WTC11 (cell line): ENCODE results near the gene PLD2. TPM values are rescaled to one million over a fixed set of nuclear protein-coding genes. Genes with fewer than 3 reads are reported as not detected.

Experiments used
- ATAC-seq: fragments of 200-7000 bp; cut with Tn5 transposase; 2 replicates; pipeline ENCODE4 v1.10.0; 2021; ENCODE audit warnings: mild to moderate bottlenecking, moderate library complexity
- CTCF ChIA-PET: fragments of 300-600 bp; sonication (Branson Sonifier 250); formaldehyde crosslinking; loops from one replicate; lab custom pipeline; 2021; ENCODE audit warnings: antibody characterized with exemption; lab: Charles Lee
- POLR2A ChIA-PET: fragments of 350-600 bp; sonication (Branson Sonifier 250); formaldehyde crosslinking; loops from one replicate; lab custom pipeline; 2021; ENCODE audit warnings: antibody characterized with exemption; lab: Charles Lee
- DNase-seq: peaks from one replicate; pipeline ENCODE4 v3.0.0; 2021; ENCODE audit warnings: low spot score
- H3K27ac Mint-ChIP-seq: 2 replicates; pipeline ENCODE4 v1.8.0; 2021; ENCODE audit warnings: mixed read lengths
- H3K27me3 Mint-ChIP-seq: 2 replicates; pipeline ENCODE4 v1.8.0; 2021; ENCODE audit warnings: low read depth, mild to moderate bottlenecking, moderate library complexity, mixed read lengths
- H3K36me3 Mint-ChIP-seq: 2 replicates; pipeline ENCODE4 v1.8.0; 2021; ENCODE audit warnings: mixed read lengths
- H3K4me1 Mint-ChIP-seq: 2 replicates; pipeline ENCODE4 v1.8.0; 2022; ENCODE audit warnings: mixed read lengths
- H3K4me3 Mint-ChIP-seq: 2 replicates; pipeline ENCODE4 v1.8.0; 2021; ENCODE audit warnings: mild to moderate bottlenecking, moderate library complexity, mixed read lengths
- H3K9me3 Mint-ChIP-seq: 2 replicates; pipeline ENCODE4 v1.8.0; 2021; ENCODE audit warnings: mixed read lengths
- FOXK1 ChIP-seq: sonication (generic); formaldehyde crosslinking; IDR thresholded peaks from 2 replicates; pipeline ENCODE4 v1.8.0; 2022; ENCODE audit warnings: mild to moderate bottlenecking, moderate library complexity, missing genetic modification reagents
- FOXP1 ChIP-seq: sonication (generic); formaldehyde crosslinking; IDR thresholded peaks from 2 replicates; pipeline ENCODE4 v1.8.0; 2022; ENCODE audit warnings: missing genetic modification reagents, mild to moderate bottlenecking, moderate library complexity, borderline replicate concordance
- HMGA2 ChIP-seq: fragments of 250-450 bp; sonication (Bioruptor Pico); IDR thresholded peaks from 2 replicates; pipeline ENCODE4 v1.4.0; 2021; ENCODE audit warnings: mild to moderate bottlenecking, moderate library complexity
- KAT7 ChIP-seq: sonication (generic); formaldehyde crosslinking; IDR thresholded peaks from 2 replicates; pipeline ENCODE4 v1.8.1; 2023; ENCODE audit warnings: missing genetic modification reagents, mild to moderate bottlenecking, borderline replicate concordance
- SOX15 ChIP-seq: fragments of 250-450 bp; sonication (Bioruptor Pico); IDR thresholded peaks from 2 replicates; pipeline ENCODE4 v1.9.0; 2021; ENCODE audit warnings: mild to moderate bottlenecking
- USF1 ChIP-seq: sonication (generic); formaldehyde crosslinking; IDR thresholded peaks from 2 replicates; pipeline ENCODE4 v1.8.0; 2022; ENCODE audit warnings: mild to moderate bottlenecking, missing genetic modification reagents
- ZNF219 ChIP-seq: sonication (generic); formaldehyde crosslinking; IDR thresholded peaks from 2 replicates; pipeline ENCODE4 v1.8.0; 2023; ENCODE audit warnings: missing genetic modification reagents, mild to moderate bottlenecking, borderline replicate concordance
- ZNF396 ChIP-seq: fragments of 250-450 bp; sonication (Bioruptor Pico); IDR thresholded peaks from 2 replicates; pipeline ENCODE4 v1.8.0; 2021; ENCODE audit warnings: mild to moderate bottlenecking, moderate library complexity, borderline replicate concordance
- ZNF512 ChIP-seq: sonication (generic); formaldehyde crosslinking; IDR thresholded peaks from 2 replicates; pipeline ENCODE4 v1.8.1; 2022; ENCODE audit warnings: missing genetic modification reagents, borderline replicate concordance
- total RNA-seq: library from RNA; stranded (reverse); gene quantifications from 3 replicates; pipeline ENCODE4 v1.2.3, GENCODE V29; 2021
- TF ChIP-seq, protein P1 (sequence below): sonication (generic); formaldehyde crosslinking; IDR thresholded peaks from 2 replicates; pipeline ENCODE4 v1.8.1; 2023; ENCODE audit warnings: mild to moderate bottlenecking, moderate library complexity, missing genetic modification reagents
- TF ChIP-seq, protein P2 (sequence below): sonication (generic); formaldehyde crosslinking; IDR thresholded peaks from 2 replicates; pipeline ENCODE4 v1.8.0; 2022; ENCODE audit warnings: mild to moderate bottlenecking, missing genetic modification reagents

Gene PLD2
- total RNA-seq, 1 experiment from 2014 or later = 64.9 TPM

- Mint-ChIP-seq H3K4me3 (no peak overlapping the region), H3K9me3 (no peaks in the 10 kb centered on the region), H3K36me3 (no peaks in the 10 kb centered on the region), H3K4me1 (peaks cover 30% of the 10 kb centered on the region), H3K27ac (no peak overlapping the region), H3K27me3 (peaks cover 42% of the 10 kb centered on the region)
- POLR2A ChIA-PET = no interaction called here
- CTCF ChIA-PET = interaction anchor here (1.4 kb wide), 1 partner anchor 41 kb away, joined by 4 read pairs; no protein-coding TSS in a partner anchor
- ATAC-seq (no peak), DNase-seq (no peak)
- TF ChIP-seq FOXP1 (0 out of 2 replicates have a peak, but pooled peaks have one; percentile 41), FOXK1 (CRISPR knock-in tag) (no peak)
Observed at GRCh38 chr17:4785311-4786105, 21.4 kb upstream of the PLD2 start.

GRCh38 chr17:4786106-4786511 is 20.8 kb upstream of the PLD2 start, which contains the start of gene VMO1:
VMO1 (minus strand) TSS chr17:4786364; CDS start chr17:4786352, 12 bp downstream.
- Mint-ChIP-seq H3K36me3 (no peaks in the 10 kb centered on the region), H3K4me1 (peaks cover 33% of the 10 kb centered on the region), H3K27ac (peak within 1 kb of the TSS; percentile 79), H3K4me3 (no peak within 1 kb of the TSS), H3K9me3 (no peaks in the 10 kb centered on the region), H3K27me3 (peaks cover 48% of the 10 kb centered on the region)
- ChIA-PET CTCF (interaction anchor here (0.8 to 2.1 kb wide), 5 partner anchors 10 to 95 kb away, joined by 4 to 9 read pairs (median 5); partner anchors contain the start of genes ARRB2, PLD2 and PSMB6), POLR2A (no interaction called here)
- peak; percentile 23 for DNase-seq
- ATAC-seq = no peak
- no peak for TF ChIP-seq SOX15 (CRISPR knock-in tag)
- no peak for TF ChIP-seq HMGA2 (CRISPR knock-in tag)
- TF ChIP-seq KAT7 (CRISPR knock-in tag) = no peak
- TF ChIP-seq ZNF219 (CRISPR knock-in tag) = no peak
- no peak for TF ChIP-seq FOXP1
- TF ChIP-seq, protein P1, sequence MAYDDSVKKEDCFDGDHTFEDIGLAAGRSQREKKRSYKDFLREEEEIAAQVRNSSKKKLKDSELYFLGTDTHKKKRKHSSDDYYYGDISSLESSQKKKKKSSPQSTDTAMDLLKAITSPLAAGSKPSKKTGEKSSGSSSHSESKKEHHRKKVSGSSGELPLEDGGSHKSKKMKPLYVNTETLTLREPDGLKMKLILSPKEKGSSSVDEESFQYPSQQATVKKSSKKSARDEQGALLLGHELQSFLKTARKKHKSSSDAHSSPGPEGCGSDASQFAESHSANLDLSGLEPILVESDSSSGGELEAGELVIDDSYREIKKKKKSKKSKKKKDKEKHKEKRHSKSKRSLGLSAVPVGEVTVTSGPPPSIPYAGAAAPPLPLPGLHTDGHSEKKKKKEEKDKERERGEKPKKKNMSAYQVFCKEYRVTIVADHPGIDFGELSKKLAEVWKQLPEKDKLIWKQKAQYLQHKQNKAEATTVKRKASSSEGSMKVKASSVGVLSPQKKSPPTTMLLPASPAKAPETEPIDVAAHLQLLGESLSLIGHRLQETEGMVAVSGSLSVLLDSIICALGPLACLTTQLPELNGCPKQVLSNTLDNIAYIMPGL (CRISPR knock-in tag) = no peak
- no peak for TF ChIP-seq USF1 (CRISPR knock-in tag)
- no peak for TF ChIP-seq ZNF512 (CRISPR knock-in tag)
- no peak for TF ChIP-seq ZNF396 (CRISPR knock-in tag)

- CTCF ChIA-PET = interaction anchor here (0.8 to 2.1 kb wide), 5 partner anchors 10 to 94 kb away, joined by 4 to 9 read pairs (median 5); partner anchors contain the start of genes ARRB2, PLD2 and PSMB6
Observed at GRCh38 chr17:4786516-4786915, 20.4 kb upstream of the PLD2 start.

More at GRCh38 chr17:4786516-4786915, 20.4 kb upstream of the PLD2 start:
- Mint-ChIP-seq H3K4me3 (no peak overlapping the region), H3K36me3 (no peaks in the 10 kb centered on the region), H3K27me3 (peaks cover 52% of the 10 kb centered on the region), H3K27ac (peak overlapping the region; percentile 79), H3K4me1 (peaks cover 33% of the 10 kb centered on the region), H3K9me3 (no peaks in the 10 kb centered on the region)
- POLR2A ChIA-PET = no interaction called here
- no peak for DNase-seq
- TF ChIP-seq, protein P2, sequence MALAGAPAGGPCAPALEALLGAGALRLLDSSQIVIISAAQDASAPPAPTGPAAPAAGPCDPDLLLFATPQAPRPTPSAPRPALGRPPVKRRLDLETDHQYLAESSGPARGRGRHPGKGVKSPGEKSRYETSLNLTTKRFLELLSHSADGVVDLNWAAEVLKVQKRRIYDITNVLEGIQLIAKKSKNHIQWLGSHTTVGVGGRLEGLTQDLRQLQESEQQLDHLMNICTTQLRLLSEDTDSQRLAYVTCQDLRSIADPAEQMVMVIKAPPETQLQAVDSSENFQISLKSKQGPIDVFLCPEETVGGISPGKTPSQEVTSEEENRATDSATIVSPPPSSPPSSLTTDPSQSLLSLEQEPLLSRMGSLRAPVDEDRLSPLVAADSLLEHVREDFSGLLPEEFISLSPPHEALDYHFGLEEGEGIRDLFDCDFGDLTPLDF (CRISPR knock-in tag) = no peak
- ATAC-seq = no peak
